Left renal pelvis (tissue), 4 donors: ENCODE results near the gene ABHD17C. TPM values are rescaled to one million over a fixed set of nuclear protein-coding genes. Genes with fewer than 3 reads are reported as not detected.

ENCODE experiments used
- polyA plus RNA-seq, 4 donors: library from polyadenylated mRNA; unstranded; fragments of 120-200 nt; gene quantifications; one replicate each; pipeline ENCODE4 v1.2.1, GENCODE V29; 2013; ENCODE audit not compliant: insufficient read length in 4 of 4

Gene ABHD17C
- polyA plus RNA-seq, 4 donors: 6.8 to 40.2 (median 33.5) TPM

Other genes with a start within 250 kb of the ABHD17C start
- gene CEMIP, start 84.1 kb downstream of the ABHD17C start, polyA plus RNA-seq: 1 to 10 TPM; 2.3 to 5.0 (median 2.9) TPM